Mucosa of descending colon (tissue), 3 donors: Measurements from ENCODE around the gene PAXIP1. TPM values are rescaled to one million over a fixed set of nuclear protein-coding genes. Genes with fewer than 3 reads are reported as not detected.
"Not testable (repeated sequence)": the region's sequence is repeated elsewhere in the genome, so short reads cannot be mapped to it uniquely, and the experiment has no call there.

Experiments
- ATAC-seq: fragments of 200-7000 bp; cut with Tn5 transposase; one replicate; pipeline ENCODE4 v1.9.1; 2020; ENCODE audit warnings: mild to moderate bottlenecking, moderate library complexity
- DNase-seq, 3 donors: peaks; one replicate each; pipeline ENCODE4 v3.0.0-alpha.2; 2020
- H3K36me3 ChIP-seq: fragments of 200-600 bp; one replicate; pipeline ENCODE4 v1.8.0; 2021; ENCODE audit warnings: low read depth, mild to moderate bottlenecking
- H3K4me1 ChIP-seq: fragments of 200-600 bp; one replicate; pipeline ENCODE4 v1.8.0; 2021; ENCODE audit warnings: low read depth, mild to moderate bottlenecking
- H3K4me3 ChIP-seq: fragments of 200-600 bp; one replicate; pipeline ENCODE4 v1.8.0; 2021; ENCODE audit warnings: mild to moderate bottlenecking
- H3K9me3 ChIP-seq: fragments of 200-600 bp; one replicate; pipeline ENCODE4 v1.8.0; 2021; ENCODE audit warnings: mild to moderate bottlenecking
- intact Hi-C, 2 donors: fragments of 100-400 bp; cut with DNase I in 1 of 2; cut with micrococcal nuclease in 1 of 2; formaldehyde crosslinking; loops; one replicate each; pipeline versions ENCODE4 v1.11.0 to v1.11.1; 2022; cut with DNase I, micrococcal nuclease
- long read RNA-seq, 2 donors: library from polyadenylated mRNA; unstranded; transcript quantifications; one replicate each; pipeline ENCODE4 v2.0.0, GENCODE V29; 2019 to 2021
- total RNA-seq, 3 donors: library from RNA; stranded (reverse); fragmentation: NEBNext Ultra II Directional in 2 of 3; extraction: Animal tissue kit (Norgen Biotek cat#: 25700) in 2 of 3; gene quantifications; one replicate each; pipeline versions ENCODE4 v1.2.1 to v1.2.4, GENCODE V29; 2021 to 2023
- TF ChIP-seq, protein P1 (sequence below): fragments of 200-600 bp; IDR thresholded peaks from one replicate; pipeline ENCODE4 v1.8.0; 2022; ENCODE audit warnings: antibody characterized with exemption, mild to moderate bottlenecking
- donor health status: DM: no; HTN: no; CAD: no; lungs with moderate emphysema.
- donor health status: DM: no; HTN: no; CAD: no.
- donor health status: DM: no; HTN: yes; CAD: no.

PAXIP1 gene, protein sequence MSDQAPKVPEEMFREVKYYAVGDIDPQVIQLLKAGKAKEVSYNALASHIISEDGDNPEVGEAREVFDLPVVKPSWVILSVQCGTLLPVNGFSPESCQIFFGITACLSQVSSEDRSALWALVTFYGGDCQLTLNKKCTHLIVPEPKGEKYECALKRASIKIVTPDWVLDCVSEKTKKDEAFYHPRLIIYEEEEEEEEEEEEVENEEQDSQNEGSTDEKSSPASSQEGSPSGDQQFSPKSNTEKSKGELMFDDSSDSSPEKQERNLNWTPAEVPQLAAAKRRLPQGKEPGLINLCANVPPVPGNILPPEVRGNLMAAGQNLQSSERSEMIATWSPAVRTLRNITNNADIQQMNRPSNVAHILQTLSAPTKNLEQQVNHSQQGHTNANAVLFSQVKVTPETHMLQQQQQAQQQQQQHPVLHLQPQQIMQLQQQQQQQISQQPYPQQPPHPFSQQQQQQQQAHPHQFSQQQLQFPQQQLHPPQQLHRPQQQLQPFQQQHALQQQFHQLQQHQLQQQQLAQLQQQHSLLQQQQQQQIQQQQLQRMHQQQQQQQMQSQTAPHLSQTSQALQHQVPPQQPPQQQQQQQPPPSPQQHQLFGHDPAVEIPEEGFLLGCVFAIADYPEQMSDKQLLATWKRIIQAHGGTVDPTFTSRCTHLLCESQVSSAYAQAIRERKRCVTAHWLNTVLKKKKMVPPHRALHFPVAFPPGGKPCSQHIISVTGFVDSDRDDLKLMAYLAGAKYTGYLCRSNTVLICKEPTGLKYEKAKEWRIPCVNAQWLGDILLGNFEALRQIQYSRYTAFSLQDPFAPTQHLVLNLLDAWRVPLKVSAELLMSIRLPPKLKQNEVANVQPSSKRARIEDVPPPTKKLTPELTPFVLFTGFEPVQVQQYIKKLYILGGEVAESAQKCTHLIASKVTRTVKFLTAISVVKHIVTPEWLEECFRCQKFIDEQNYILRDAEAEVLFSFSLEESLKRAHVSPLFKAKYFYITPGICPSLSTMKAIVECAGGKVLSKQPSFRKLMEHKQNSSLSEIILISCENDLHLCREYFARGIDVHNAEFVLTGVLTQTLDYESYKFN
- 10 to 100 TPM; 11.2 to 15.9 (median 11.5) TPM for total RNA-seq
- long read RNA-seq, donor 1, partial matches to known transcripts: 5 of 7 reads
- long read RNA-seq, donor 1, other reads (novel, unspliced or antisense): 0 of 7 reads
- long read RNA-seq, donor 2, partial matches to known transcripts: 1 of 1 reads
- long read RNA-seq, donor 2, other reads (novel, unspliced or antisense): 0 of 1 reads

DNA sequence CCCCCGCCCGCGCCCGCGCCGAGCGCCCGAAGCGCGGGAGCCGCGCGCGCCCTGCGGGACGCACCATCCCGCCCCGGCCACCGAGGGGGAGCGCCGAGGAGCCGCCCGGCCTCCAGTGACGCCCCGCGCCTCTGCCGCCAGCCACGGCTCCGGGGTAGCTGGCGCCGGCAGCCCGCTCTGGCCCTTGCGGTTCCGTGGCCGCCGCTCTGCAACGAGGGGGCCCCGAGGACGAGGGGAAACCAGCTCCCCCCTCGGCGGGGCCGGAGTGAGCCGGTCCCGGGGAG lies at the start of gene PAXIP1:
Gene PAXIP1 (minus strand): TSS at position 33 of the 284 bp plus-strand sequence. CDS start 195 bp downstream, outside the sequence.
- ATAC-seq (peak; percentile 75), DNase-seq (no peak)
- no peaks in the 10 kb centered on the region for H3K9me3 ChIP-seq
- peaks cover 10% of the 10 kb centered on the region for H3K4me1 ChIP-seq
- no peaks in the 10 kb centered on the region for H3K36me3 ChIP-seq
- TF ChIP-seq, protein P1, sequence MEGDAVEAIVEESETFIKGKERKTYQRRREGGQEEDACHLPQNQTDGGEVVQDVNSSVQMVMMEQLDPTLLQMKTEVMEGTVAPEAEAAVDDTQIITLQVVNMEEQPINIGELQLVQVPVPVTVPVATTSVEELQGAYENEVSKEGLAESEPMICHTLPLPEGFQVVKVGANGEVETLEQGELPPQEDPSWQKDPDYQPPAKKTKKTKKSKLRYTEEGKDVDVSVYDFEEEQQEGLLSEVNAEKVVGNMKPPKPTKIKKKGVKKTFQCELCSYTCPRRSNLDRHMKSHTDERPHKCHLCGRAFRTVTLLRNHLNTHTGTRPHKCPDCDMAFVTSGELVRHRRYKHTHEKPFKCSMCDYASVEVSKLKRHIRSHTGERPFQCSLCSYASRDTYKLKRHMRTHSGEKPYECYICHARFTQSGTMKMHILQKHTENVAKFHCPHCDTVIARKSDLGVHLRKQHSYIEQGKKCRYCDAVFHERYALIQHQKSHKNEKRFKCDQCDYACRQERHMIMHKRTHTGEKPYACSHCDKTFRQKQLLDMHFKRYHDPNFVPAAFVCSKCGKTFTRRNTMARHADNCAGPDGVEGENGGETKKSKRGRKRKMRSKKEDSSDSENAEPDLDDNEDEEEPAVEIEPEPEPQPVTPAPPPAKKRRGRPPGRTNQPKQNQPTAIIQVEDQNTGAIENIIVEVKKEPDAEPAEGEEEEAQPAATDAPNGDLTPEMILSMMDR: no peak
- H3K4me3 ChIP-seq: peak within 1 kb of the TSS; percentile 94
- intact Hi-C loops: no loop called here

DNA sequence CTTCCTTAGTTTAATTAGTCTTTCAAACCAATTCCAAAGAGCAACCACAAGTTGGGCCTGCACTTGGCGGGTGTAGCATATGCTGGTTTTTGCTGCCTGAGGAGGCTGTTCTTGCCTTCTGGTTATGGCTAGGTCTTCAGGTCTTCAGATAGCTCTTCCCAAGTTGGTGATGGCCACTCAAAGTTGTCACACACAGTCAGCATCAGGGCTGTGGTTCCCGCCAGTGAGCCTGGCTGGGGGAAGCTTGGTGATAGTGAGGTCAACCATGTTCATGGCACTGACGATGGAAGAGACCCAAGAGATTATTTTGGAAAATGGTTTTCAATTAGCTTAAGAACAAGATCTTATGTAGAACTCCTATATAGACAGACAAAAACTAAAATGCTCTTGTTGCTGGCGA lies 48.4 kb upstream of the PAXIP1 start:
- no peaks in the 10 kb centered on the region for H3K9me3 ChIP-seq
- DNase-seq: no peak
- intact Hi-C loops: no loop called here
- ATAC-seq: no peak
- no peak overlapping the region for H3K4me3 ChIP-seq
- H3K4me1 ChIP-seq: no peaks in the 10 kb centered on the region
- no peaks in the 10 kb centered on the region for H3K36me3 ChIP-seq
- TF ChIP-seq, protein P1: no peak

DNA sequence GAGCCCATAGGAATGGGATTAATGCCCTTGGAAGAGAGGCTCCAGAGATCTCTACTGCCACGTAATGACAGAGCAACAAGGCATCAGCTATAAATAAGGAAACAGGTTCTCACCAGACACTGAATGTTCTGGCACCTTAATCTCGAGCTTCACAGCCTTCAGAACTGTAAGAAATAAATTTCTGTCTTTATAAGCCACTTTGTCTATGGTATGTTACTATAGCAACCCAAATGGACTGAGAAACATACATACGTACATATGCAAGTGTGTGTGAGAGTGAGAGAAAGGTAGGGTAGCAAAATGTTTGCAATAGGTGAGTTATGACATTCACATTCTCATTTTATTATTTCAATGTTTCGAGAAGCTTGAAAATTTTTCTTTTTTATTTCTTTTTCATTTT lies 45.1 kb upstream of the PAXIP1 start:
- no peak for DNase-seq
- ATAC-seq: no peak
- intact Hi-C loops: no loop called here
- H3K9me3 ChIP-seq: no peaks in the 10 kb centered on the region
- TF ChIP-seq, protein P1: no peak
- H3K4me3 ChIP-seq: no peak overlapping the region
- H3K4me1 ChIP-seq: no peaks in the 10 kb centered on the region
- no peaks in the 10 kb centered on the region for H3K36me3 ChIP-seq

DNA sequence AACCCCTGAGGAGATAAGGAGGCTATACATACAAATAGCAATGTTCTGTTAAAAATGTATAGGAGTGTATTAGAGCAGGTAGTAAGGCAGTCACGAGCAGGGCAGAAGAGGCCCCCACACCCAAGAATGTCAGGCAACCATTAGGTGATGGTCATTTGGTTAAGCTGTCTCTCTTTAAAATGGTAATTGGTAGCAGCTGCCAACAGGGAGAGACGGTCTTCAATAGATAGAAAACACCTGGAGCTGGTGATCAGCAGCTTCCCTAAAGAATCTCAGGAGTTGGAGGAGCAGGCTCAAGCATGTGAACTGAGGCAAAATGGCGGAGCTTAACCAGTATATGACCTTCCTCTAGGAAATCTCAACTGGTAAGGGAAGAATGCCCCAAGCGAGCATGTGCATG lies 40.8 kb upstream of the PAXIP1 start:
- ATAC-seq (no peak), DNase-seq (no peak)
- Histone ChIP-seq H3K36me3 (no peaks in the 10 kb centered on the region), H3K4me3 (no peak overlapping the region), H3K9me3 (no peaks in the 10 kb centered on the region), H3K4me1 (no peaks in the 10 kb centered on the region)
- intact Hi-C loops: no loop called here
- TF ChIP-seq, protein P1: no peak

DNA sequence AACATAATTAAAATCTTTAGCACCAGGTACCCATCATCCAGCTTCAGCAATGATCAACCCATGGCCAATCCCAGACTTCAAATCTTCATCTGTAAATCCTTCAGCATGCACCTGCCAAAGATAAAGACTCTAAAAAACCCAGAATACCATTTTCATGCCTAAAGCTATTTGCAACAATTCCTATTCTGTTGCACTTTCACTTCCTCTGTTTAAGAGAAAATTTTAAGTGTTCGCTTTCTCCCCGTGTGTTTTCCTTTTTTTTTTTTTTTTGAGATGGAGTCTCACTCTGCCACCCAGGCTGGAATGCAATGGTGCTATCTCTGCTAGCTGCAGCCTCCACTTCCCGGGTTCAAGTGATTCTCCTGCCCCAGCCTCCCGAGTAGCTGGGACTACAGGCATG lies 35.4 kb upstream of the PAXIP1 start:
- TF ChIP-seq, protein P1: no peak
- no peaks in the 10 kb centered on the region for H3K36me3 ChIP-seq
- no peaks in the 10 kb centered on the region for H3K4me1 ChIP-seq
- no peaks in the 10 kb centered on the region for H3K9me3 ChIP-seq
- H3K4me3 ChIP-seq: no peak overlapping the region
- intact Hi-C loops: no loop called here
- ATAC-seq (no peak), DNase-seq (no peak)

DNA sequence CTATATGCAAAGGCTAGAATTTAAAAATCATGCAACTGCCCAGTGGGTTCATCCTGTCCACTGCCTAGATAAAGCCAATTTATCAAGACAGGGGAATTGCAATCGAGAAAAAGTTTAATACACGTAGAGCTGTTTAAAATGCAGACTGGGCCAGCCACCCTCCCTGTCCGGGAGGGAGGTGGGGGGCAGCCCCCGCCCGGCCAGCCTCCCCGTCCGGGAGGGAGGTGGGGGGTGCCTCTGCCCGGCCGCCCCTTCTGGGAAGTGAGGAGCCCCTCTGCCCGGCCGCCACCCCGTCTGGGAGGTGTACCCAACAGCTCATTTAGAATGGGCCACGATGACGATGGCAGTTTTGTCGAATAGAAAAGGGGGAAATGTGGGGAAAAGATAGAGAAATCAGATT lies 31.6 kb upstream of the PAXIP1 start:
- H3K36me3 ChIP-seq, H3K4me3 ChIP-seq, ATAC-seq, H3K4me1 ChIP-seq, intact Hi-C loops, DNase-seq, H3K9me3 ChIP-seq: not testable (repeated sequence)
